HepG2 (cell line): ENCODE results near the gene P3H4. TPM values are rescaled to one million over a fixed set of nuclear protein-coding genes. Genes with fewer than 3 reads are reported as not detected.
A peak's percentile ranks its signal among the peaks of the same experiment; 100 is the strongest.

ENCODE experiments used
- CCDC6 ChIP-seq: sonication (generic); formaldehyde crosslinking; IDR thresholded peaks from 2 replicates; pipeline ENCODE4 v1.8.1; 2022; ENCODE audit warnings: mild to moderate bottlenecking, missing genetic modification reagents, moderate library complexity
- ELK4 ChIP-seq: sonication (generic); formaldehyde crosslinking; IDR thresholded peaks from 2 replicates; pipeline ENCODE4 v1.9.0; 2021; ENCODE audit warnings: missing genetic modification reagents, borderline replicate concordance
- HDAC6 ChIP-seq: fragments of 200-600 bp; sonication (generic); IDR thresholded peaks from 2 replicates; pipeline ENCODE4 v1.7.0; 2017; ENCODE audit warnings: mild to moderate bottlenecking, antibody characterized with exemption, low read length, low read depth
- PHF21A ChIP-seq: sonication (generic); formaldehyde crosslinking; IDR thresholded peaks from 2 replicates; pipeline ENCODE4 v1.5.0; 2020; ENCODE audit warnings: mild to moderate bottlenecking, missing genetic modification reagents
- SNRNP70 ChIP-seq: fragments of 200-400 bp; formaldehyde crosslinking; IDR thresholded peaks from 2 replicates; pipeline ENCODE4 v1.6.1; 2017; ENCODE audit warnings: mild to moderate bottlenecking, low read depth, low read length, moderate library complexity
- SOX6 ChIP-seq, 2 experiments: fragments of 450-650 bp in 1 of 2; sonication (generic) in 1 of 2; formaldehyde crosslinking in 1 of 2; IDR thresholded peaks; 2 replicates each; pipeline versions ENCODE4 v1.4.0 to v1.6.1; 2017 to 2020; ENCODE audit warnings: antibody characterized with exemption in 1 of 2, mild to moderate bottlenecking in 1 of 2, missing genetic modification reagents in 1 of 2
- TRAFD1 ChIP-seq: sonication (generic); formaldehyde crosslinking; IDR thresholded peaks from 2 replicates; pipeline ENCODE4 v1.5.1; 2020; ENCODE audit warnings: missing genetic modification reagents, mild to moderate bottlenecking, borderline replicate concordance
- ZBTB1 ChIP-seq: sonication (generic); formaldehyde crosslinking; IDR thresholded peaks from 2 replicates; pipeline ENCODE4 v1.4.0; 2020; ENCODE audit warnings: missing genetic modification reagents, borderline replicate concordance
- ZNF7 ChIP-seq: IDR thresholded peaks from 2 replicates; pipeline ENCODE4 v1.6.1; 2016; ENCODE audit warnings: missing biosample characterization, missing genetic modification reagents
- polyA plus RNA-seq, 8 experiments: library from polyadenylated mRNA; depleted of rRNA in 3 of 8; stranded (reverse) in 7 of 8; unstranded in 1 of 8; fragments of >200 nt; fragmentation: Illumina TruSeq in 4 of 8; extraction: Trizol in 4 of 8; gene quantifications; 2 replicates each; pipeline versions ENCODE4 v1.2.1 to v1.2.3, GENCODE V29; 2011 to 2016; ENCODE audit warnings: low read depth in 4 of 8, missing spikeins in 1 of 8, mixed read lengths in 1 of 8; ENCODE audit not compliant: insufficient read depth in 1 of 8
- total RNA-seq, 5 experiments: library from RNA; depleted of rRNA; stranded (reverse); fragments of >200 nt; fragmentation: Illumina TruSeq; extraction: Trizol; gene quantifications; 2 replicates each; pipeline ENCODE4 v1.2.3, GENCODE V29; 2016; ENCODE audit warnings: low read depth in 1 of 5
- TF ChIP-seq, protein P1 (sequence below): sonication (generic); formaldehyde crosslinking; IDR thresholded peaks from 2 replicates; pipeline ENCODE4 v1.4.0; 2020; ENCODE audit warnings: missing genetic modification reagents, borderline replicate concordance
- TF ChIP-seq, protein P2 (sequence below): sonication (generic); formaldehyde crosslinking; IDR thresholded peaks from 2 replicates; pipeline ENCODE4 v1.4.0; 2020; ENCODE audit warnings: mild to moderate bottlenecking, missing genetic modification reagents
- TF ChIP-seq, protein P3 (sequence below): sonication (generic); formaldehyde crosslinking; IDR thresholded peaks from 2 replicates; pipeline ENCODE4 v1.5.1; 2020; ENCODE audit warnings: missing genetic modification reagents, mild to moderate bottlenecking, borderline replicate concordance

P3H4 gene
- total and polyA plus RNA-seq, 2 of the 13 experiments (the other 11 are each of a cell fraction or from before 2014, with no cell fraction given) = 37.1 to 50.6 TPM

DNA sequence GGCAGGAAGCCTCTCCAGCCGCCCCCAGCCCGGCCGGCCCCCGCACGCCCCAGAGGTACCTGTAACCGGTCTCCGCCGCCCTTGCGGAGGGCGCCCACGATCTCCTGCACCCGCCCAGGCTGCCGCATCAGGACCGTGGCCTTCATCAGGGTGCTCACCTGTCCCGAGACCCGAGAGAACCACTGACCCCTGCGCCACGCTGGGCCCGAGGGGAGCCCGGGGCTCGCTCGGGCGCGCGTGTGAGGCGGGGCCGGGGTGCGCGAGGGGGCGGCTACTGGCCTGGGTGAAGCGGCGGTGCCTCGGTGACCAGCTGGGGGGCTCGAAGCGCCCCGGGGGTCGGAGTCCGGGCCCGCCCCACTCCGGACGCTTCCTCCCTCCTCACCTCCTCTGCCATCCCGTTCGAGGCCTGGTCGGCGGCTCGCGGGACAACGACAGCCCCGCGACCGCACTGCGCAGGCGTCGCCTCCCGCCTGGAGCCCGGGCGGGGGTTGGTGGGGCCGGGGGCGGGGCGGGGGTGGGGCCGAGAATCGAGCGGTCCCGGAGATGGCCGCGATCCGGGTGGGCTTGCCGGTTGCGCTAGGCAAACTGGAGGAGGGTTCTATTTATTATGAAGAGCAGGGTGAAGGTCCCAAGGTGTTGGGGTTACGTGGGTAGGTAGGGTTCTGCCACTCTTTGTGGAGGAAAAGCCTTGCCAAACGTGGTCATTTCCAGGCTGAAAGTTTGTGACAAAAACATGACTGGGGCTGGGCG is 24.2 kb upstream of the P3H4 start, which contains the start of gene NT5C3B (continued):
- TF ChIP-seq, protein P1, sequence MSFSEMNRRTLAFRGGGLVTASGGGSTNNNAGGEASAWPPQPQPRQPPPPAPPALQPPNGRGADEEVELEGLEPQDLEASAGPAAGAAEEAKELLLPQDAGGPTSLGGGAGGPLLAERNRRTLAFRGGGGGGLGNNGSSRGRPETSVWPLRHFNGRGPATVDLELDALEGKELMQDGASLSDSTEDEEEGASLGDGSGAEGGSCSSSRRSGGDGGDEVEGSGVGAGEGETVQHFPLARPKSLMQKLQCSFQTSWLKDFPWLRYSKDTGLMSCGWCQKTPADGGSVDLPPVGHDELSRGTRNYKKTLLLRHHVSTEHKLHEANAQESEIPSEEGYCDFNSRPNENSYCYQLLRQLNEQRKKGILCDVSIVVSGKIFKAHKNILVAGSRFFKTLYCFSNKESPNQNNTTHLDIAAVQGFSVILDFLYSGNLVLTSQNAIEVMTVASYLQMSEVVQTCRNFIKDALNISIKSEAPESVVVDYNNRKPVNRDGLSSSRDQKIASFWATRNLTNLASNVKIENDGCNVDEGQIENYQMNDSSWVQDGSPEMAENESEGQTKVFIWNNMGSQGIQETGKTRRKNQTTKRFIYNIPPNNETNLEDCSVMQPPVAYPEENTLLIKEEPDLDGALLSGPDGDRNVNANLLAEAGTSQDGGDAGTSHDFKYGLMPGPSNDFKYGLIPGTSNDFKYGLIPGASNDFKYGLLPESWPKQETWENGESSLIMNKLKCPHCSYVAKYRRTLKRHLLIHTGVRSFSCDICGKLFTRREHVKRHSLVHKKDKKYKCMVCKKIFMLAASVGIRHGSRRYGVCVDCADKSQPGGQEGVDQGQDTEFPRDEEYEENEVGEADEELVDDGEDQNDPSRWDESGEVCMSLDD (CRISPR knock-in tag) = 0 out of 2 replicates have a peak, but pooled peaks have one; percentile 31
- TF ChIP-seq TRAFD1 (CRISPR knock-in tag) (no peak; the same call in 1 of the 2 replicates), ELK4 (0 out of 2 replicates have a peak, but pooled peaks have one; percentile 22), SOX6 (IDR thresholded peaks at IDR 0.05) (no peak), SOX6 (CRISPR knock-in tag; IDR thresholded peaks at IDR 0.05) (peak; percentile 5; the same call in 1 of the 2 replicates), SNRNP70 (no peak), ZNF7 (CRISPR knock-in tag) (no peak), ZBTB1 (CRISPR knock-in tag) (no peak), CCDC6 (CRISPR knock-in tag) (no peak), HDAC6 (no peak), PHF21A (CRISPR knock-in tag) (peak; percentile 24; the same call in 1 of the 2 replicates)
- TF ChIP-seq, protein P2, sequence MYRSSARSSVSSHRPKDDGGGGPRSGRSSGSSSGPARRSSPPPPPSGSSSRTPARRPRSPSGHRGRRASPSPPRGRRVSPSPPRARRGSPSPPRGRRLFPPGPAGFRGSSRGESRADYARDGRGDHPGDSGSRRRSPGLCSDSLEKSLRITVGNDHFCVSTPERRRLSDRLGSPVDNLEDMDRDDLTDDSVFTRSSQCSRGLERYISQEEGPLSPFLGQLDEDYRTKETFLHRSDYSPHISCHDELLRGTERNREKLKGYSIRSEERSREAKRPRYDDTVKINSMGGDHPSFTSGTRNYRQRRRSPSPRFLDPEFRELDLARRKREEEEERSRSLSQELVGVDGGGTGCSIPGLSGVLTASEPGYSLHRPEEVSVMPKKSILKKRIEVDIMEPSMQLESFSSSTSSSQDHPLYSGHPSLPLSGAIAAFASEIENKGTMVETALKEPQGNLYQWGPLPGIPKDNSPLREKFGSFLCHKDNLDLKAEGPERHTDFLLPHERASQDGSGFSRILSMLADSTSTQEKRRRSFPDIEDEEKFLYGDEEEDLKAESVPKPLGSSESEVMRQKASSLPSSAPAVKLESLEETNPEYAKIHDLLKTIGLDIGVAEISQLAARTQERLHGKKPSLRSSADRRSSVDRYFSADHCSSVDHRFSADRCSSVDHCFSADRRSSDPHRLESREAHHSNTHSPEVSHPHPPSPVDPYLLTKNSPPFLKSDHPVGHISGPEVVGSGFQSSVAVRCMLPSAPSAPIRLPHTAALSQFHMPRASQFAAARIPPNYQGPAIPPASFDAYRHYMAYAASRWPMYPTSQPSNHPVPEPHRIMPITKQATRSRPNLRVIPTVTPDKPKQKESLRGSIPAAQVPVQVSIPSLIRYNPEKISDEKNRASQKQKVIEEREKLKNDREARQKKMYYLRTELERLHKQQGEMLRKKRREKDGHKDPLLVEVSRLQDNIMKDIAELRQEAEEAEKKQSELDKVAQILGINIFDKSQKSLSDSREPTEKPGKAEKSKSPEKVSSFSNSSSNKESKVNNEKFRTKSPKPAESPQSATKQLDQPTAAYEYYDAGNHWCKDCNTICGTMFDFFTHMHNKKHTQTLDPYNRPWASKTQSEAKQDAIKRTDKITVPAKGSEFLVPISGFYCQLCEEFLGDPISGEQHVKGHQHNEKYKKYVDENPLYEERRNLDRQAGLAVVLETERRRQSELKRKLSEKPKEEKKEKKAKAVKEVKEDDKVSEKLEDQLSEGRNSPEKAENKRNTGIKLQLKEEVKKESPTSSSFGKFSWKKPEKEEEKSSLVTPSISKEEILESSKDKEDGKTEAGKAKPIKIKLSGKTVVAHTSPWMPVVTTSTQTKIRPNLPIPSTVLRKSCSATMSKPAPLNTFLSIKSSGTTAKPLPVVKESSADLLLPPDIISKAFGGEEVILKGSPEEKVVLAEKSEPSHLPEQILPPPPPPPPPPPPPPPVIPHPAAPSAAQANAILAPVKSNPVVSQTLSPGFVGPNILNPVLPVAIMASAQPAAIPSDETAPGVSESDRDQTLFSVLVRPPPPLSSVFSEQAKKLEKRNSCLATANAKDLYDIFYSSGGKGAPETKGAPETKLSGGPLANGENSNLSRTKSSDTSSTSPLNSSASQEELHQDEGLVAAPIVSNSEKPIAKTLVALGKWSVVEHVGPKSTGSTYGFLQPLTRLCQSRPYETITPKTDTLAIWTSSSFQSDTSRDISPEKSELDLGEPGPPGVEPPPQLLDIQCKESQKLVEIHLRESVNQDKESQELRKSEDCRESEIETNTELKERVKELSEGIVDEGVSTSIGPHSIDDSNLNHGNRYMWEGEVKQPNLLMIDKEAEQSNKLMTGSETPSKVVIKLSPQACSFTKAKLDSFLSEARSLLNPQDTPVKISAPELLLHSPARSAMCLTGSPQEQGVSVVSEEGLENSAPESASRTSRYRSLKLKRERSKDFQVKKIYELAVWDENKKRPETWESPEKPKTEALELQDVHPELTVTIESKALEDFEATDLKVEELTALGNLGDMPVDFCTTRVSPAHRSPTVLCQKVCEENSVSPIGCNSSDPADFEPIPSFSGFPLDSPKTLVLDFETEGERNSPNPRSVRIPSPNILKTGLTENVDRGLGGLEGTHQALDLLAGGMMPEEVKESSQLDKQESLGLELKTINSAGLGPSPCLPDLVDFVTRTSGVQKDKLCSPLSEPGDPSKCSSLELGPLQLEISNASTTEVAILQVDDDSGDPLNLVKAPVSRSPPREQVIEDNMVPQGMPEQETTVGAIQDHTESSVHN (CRISPR knock-in tag) = no peak
- TF ChIP-seq, protein P3, sequence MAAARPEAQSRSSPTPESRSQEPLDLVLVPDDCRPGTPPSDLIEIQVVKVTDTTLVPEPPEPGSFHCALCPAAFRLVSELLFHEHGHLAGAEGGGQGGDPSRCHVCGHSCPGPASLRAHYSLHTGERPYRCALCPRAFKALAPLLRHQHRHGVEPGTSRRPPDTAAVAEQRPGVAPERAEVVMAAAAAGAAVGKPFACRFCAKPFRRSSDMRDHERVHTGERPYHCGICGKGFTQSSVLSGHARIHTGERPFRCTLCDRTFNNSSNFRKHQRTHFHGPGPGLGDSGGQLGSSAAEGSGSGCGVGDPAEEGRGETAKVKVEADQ (CRISPR knock-in tag) = peak; percentile 92
